SK-N-MC (cell line): ENCODE results near the gene CTDSPL2.
A peak's percentile ranks its signal among the peaks of the same experiment; 100 is the strongest.
"Not testable (repeated sequence)": the region's sequence is repeated elsewhere in the genome, so short reads cannot be mapped to it uniquely, and the experiment has no call there.

ENCODE experiments used
- DNase-seq: peaks from one replicate; pipeline ENCODE4 v3.0.0-alpha.2; 2011; ENCODE audit warnings: low read depth, low spot score
- H3K27ac ChIP-seq: fragments of 200-600 bp; sonication (generic); 2 replicates; pipeline ENCODE4 v1.5.1; 2016; ENCODE audit warnings: mixed run types
- H3K36me3 ChIP-seq: fragments of 200-600 bp; sonication (generic); 2 replicates; pipeline ENCODE4 v1.6.1; 2017; ENCODE audit warnings: antibody characterized with exemption, low read length, mixed read lengths; ENCODE audit not compliant: insufficient read depth
- H3K4me3 ChIP-seq: fragments of 200-600 bp; sonication (generic); 2 replicates; pipeline ENCODE4 v1.5.1; 2016
- H3K9ac ChIP-seq: fragments of 200-600 bp; sonication (generic); 2 replicates; pipeline ENCODE4 v1.8.0; 2017; ENCODE audit warnings: mixed run types, mixed read lengths; ENCODE audit not compliant: insufficient read length
- H3K9me3 ChIP-seq: fragments of 200-600 bp; sonication (generic); 2 replicates; pipeline ENCODE4 v1.6.1; 2017; ENCODE audit warnings: low read depth, mild to moderate bottlenecking, antibody characterized with exemption, low read length, moderate library complexity, mixed read lengths
- EZH2 ChIP-seq: fragments of 200-600 bp; sonication (generic); IDR thresholded peaks from one replicate; pipeline ENCODE4 v1.6.1; 2017; ENCODE audit warnings: antibody characterized with exemption
- FOXP2 ChIP-seq: optimal IDR thresholded peaks from 2 replicates; pipeline ENCODE3; 2011; ENCODE audit warnings: mild to moderate bottlenecking, moderate library complexity; ENCODE audit not compliant: insufficient read depth; ENCODE audit errors: extremely low read length, control extremely low read depth
- POLR2AphosphoS5 ChIP-seq: IDR thresholded peaks from 2 replicates; pipeline ENCODE4 v1.6.1; 2012; ENCODE audit warnings: mild to moderate bottlenecking, low read depth, low read length, borderline replicate concordance

CTDSPL2 gene

GRCh38 chr15:44537735-44538240 is 110.4 kb downstream of the CTDSPL2 start:
- peak overlapping the region; percentile 84 for H3K4me3 ChIP-seq
- H3K36me3 ChIP-seq = peaks cover 36% of the 10 kb centered on the region
- DNase-seq = no peak
- peak overlapping the region; percentile 96 for H3K9ac ChIP-seq
- TF ChIP-seq POLR2AphosphoS5 (no peak), EZH2 (no peak), FOXP2 (no peak)
- H3K27ac ChIP-seq = no peak overlapping the region
- no peaks in the 10 kb centered on the region for H3K9me3 ChIP-seq

GRCh38 chr15:44541282-44541958 is 114.0 kb downstream of the CTDSPL2 start:
- Histone ChIP-seq H3K9ac (no peak overlapping the region), H3K36me3 (peaks cover 54% of the 10 kb centered on the region), H3K9me3 (no peaks in the 10 kb centered on the region), H3K4me3 (peak overlapping the region; percentile 4; the same call in 1 of the 2 replicates), H3K27ac (peak overlapping the region; percentile 4; the same call in 1 of the 2 replicates)
- DNase-seq = no peak
- TF ChIP-seq EZH2 (no peak), FOXP2 (no peak), POLR2AphosphoS5 (no peak)

GRCh38 chr15:44542596-44542995 is 115.2 kb downstream of the CTDSPL2 start:
- H3K36me3 ChIP-seq = peaks cover 55% of the 10 kb centered on the region
- TF ChIP-seq FOXP2 (no peak), EZH2 (no peak), POLR2AphosphoS5 (no peak)
- DNase-seq = no peak
- no peak overlapping the region for H3K9ac ChIP-seq
- no peak overlapping the region for H3K27ac ChIP-seq
- H3K9me3 ChIP-seq = no peaks in the 10 kb centered on the region
- no peak overlapping the region for H3K4me3 ChIP-seq

GRCh38 chr15:44544745-44545144 is 117.3 kb downstream of the CTDSPL2 start:
- H3K9me3 ChIP-seq, H3K27ac ChIP-seq, H3K9ac ChIP-seq, DNase-seq, H3K4me3 ChIP-seq: not testable (repeated sequence)
- H3K36me3 ChIP-seq = peaks cover 52% of the 10 kb centered on the region

GRCh38 chr15:44545913-44546802 is 118.7 kb downstream of the CTDSPL2 start:
- H3K9ac ChIP-seq = no peak overlapping the region
- DNase-seq = no peak
- H3K27ac ChIP-seq = peak overlapping the region; percentile 57; the same call in 1 of the 2 replicates

GRCh38 chr15:44549152-44549551 is 121.7 kb downstream of the CTDSPL2 start:
- DNase-seq, H3K9ac ChIP-seq, H3K4me3 ChIP-seq, H3K27ac ChIP-seq, H3K9me3 ChIP-seq: not testable (repeated sequence)
- H3K36me3 ChIP-seq = peaks cover 47% of the 10 kb centered on the region

More at GRCh38 chr15:44545913-44546802, 118.7 kb downstream of the CTDSPL2 start:
- no peak for TF ChIP-seq EZH2
- TF ChIP-seq POLR2AphosphoS5 = no peak
- no peak for TF ChIP-seq FOXP2
- H3K36me3 ChIP-seq = peaks cover 48% of the 10 kb centered on the region
- H3K9me3 ChIP-seq = no peaks in the 10 kb centered on the region
- H3K4me3 ChIP-seq = no peak overlapping the region

- DNase-seq = no peak
- Histone ChIP-seq H3K27ac (no peak overlapping the region), H3K9me3 (no peaks in the 10 kb centered on the region), H3K9ac (no peak overlapping the region), H3K4me3 (no peak overlapping the region), H3K36me3 (peaks cover 57% of the 10 kb centered on the region)
- TF ChIP-seq POLR2AphosphoS5 (no peak), EZH2 (no peak), FOXP2 (no peak)
Measured at GRCh38 chr15:44550256-44550655, 122.8 kb downstream of the CTDSPL2 start.

- Histone ChIP-seq H3K27ac (no peak overlapping the region), H3K36me3 (peaks cover 62% of the 10 kb centered on the region), H3K9me3 (no peaks in the 10 kb centered on the region), H3K9ac (no peak overlapping the region), H3K4me3 (no peak overlapping the region)
- TF ChIP-seq POLR2AphosphoS5 (no peak), EZH2 (no peak), FOXP2 (no peak)
- no peak for DNase-seq
Measured at GRCh38 chr15:44550734-44551133, 123.3 kb downstream of the CTDSPL2 start.
